Brain pericyte (primary cell): ENCODE measurements around the gene PBLD.

Experiments
- DNase-seq: peaks from one replicate; pipeline ENCODE4 v3.0.0-alpha.2; 2012; ENCODE audit warnings: low read depth, low spot score

Gene PBLD

DNA sequence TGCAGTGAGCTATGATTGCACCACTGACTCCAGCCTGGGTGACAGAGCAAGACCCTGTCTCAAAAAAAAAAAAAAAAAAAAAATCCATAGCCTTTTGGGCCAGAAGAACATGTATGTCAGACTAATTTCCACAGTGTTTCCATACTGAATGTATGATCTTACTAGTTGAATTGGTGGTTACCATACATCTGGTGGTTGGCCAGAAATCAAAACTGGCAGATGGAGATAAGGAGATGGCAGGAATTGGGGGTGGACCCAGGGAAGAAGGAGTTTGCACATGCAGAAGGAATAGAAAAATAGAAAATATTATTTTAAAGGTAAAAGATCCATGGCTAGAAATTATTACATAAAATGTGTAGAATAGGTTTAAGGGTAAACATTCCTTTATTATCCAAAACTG is 97.1 kb downstream of the PBLD start:
- DNase-seq = no peak

DNA sequence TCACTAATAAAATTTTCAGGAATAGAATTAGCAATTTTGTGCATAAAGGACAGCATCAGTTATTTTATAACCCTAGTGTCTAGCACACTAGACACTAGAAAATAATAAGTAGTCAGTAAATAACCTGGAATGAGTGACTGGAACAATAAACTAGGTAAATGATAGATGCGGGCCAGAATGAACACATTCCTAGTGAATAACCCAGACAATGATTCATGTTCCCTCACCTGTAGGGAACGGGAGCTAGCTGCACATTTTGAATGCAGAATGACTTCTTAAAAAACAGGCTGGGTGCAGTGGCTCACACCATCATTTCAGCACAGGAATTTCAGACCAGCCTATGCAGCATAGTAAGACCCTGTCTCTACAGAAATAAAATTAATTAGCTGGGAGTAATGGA is 97.6 kb downstream of the PBLD start:
- DNase-seq = no peak

DNA sequence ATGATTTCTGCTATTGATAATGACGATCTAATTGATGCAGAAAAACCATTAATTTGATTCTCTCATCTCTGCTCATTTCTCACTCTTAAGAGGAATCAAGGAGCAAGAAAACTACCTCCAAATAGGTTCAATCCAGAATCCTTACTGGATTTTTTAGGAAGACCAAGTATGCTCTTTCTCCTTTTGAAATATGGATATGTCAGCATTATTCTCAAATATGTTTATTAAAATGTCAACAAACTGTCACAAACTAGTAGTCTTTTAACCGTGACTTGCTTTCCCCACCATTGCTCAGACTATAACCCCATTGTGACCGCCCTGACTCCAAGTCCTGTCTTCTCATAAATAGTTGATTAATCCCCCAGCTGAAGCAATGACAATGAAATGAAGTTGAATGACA is 99.7 kb downstream of the PBLD start:
- DNase-seq = no peak
